NB4 (cell line): ENCODE results near the gene IL31.

Experiments
- DNase-seq: peaks from one replicate; pipeline ENCODE4 v3.0.0; 2010; ENCODE audit warnings: low read depth
- H3K4me3 ChIP-seq: one replicate; pipeline ENCODE4 v1.5.1; 2011; ENCODE audit warnings: mild to moderate bottlenecking, low read depth, low read length, moderate library complexity
- MAX ChIP-seq: IDR thresholded peaks from 2 replicates; pipeline ENCODE4 v1.6.1; 2011; ENCODE audit warnings: low read depth, low read length
- MYC ChIP-seq: IDR thresholded peaks from 2 replicates; pipeline ENCODE4 v1.6.1; 2011; ENCODE audit warnings: low read depth, low read length
- POLR2A ChIP-seq: IDR thresholded peaks from 2 replicates; pipeline ENCODE4 v1.6.1; 2011; ENCODE audit warnings: mild to moderate bottlenecking; ENCODE audit not compliant: insufficient read length; ENCODE audit errors: extremely low read depth
- TF ChIP-seq, protein P1 (sequence below): IDR thresholded peaks from one replicate; pipeline ENCODE4 v1.5.1; 2012; ENCODE audit warnings: low read depth, low read length

Gene IL31

DNA sequence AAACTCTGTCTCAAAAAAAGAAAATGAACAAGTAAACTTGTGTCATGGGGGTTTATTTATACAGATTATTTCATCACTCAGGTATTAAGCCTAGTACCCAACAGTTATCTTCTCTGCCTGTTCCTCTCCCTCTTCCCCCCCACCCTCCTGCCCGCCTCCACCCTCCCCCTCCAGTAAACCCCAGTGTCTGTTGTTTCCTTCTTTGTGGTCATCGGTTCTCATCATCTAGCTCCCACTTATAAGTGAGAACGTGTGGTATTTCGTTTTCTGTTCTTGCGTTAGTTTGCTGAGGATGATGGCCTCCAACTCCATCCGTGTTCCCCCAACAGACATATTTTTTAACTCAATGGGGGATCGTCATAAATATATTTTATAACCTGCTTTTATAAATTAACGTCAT lies 12.3 kb downstream of the IL31 start:
- no peak overlapping the region for H3K4me3 ChIP-seq
- DNase-seq: no peak
- TF ChIP-seq, protein P1, sequence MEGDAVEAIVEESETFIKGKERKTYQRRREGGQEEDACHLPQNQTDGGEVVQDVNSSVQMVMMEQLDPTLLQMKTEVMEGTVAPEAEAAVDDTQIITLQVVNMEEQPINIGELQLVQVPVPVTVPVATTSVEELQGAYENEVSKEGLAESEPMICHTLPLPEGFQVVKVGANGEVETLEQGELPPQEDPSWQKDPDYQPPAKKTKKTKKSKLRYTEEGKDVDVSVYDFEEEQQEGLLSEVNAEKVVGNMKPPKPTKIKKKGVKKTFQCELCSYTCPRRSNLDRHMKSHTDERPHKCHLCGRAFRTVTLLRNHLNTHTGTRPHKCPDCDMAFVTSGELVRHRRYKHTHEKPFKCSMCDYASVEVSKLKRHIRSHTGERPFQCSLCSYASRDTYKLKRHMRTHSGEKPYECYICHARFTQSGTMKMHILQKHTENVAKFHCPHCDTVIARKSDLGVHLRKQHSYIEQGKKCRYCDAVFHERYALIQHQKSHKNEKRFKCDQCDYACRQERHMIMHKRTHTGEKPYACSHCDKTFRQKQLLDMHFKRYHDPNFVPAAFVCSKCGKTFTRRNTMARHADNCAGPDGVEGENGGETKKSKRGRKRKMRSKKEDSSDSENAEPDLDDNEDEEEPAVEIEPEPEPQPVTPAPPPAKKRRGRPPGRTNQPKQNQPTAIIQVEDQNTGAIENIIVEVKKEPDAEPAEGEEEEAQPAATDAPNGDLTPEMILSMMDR: no peak
- TF ChIP-seq MYC (no peak), MAX (no peak), POLR2A (no peak)

DNA sequence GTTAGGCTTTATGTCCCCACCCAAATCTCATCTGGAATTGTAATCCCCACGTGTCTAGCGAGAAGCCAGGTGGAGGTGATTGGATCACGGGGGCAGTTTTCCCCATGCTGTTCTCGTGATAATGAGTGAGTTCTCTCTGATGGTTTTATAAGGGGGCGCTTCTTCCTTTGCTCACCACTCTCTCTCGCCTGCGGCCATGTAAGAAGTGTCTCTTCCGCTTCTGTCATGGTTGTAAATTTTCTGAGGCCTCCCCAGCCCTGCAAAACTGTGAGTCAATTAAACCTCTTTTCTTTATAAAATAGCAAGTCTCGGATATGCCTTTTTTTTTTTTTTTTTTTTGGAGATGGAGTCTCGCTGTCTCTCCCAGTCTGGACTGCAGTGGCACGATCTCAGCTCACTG lies 13.3 kb downstream of the IL31 start:
- H3K4me3 ChIP-seq: no peak overlapping the region
- no peak for DNase-seq
- TF ChIP-seq POLR2A: no peak
- no peak for TF ChIP-seq MAX
- TF ChIP-seq, protein P1: no peak
- TF ChIP-seq MYC: no peak

GRCh38 chr12:122159882-122160281 lies 14.1 kb downstream of the IL31 start:
- no peak for DNase-seq
- TF ChIP-seq, protein P1: peak; percentile 4
- TF ChIP-seq POLR2A (no peak), MAX (no peak)
- no peak overlapping the region for H3K4me3 ChIP-seq

GRCh38 chr12:122158700-122159285 lies 15.2 kb downstream of the IL31 start:
- TF ChIP-seq POLR2A: no peak
- TF ChIP-seq MYC: no peak
- TF ChIP-seq, protein P1: no peak
- no peak for TF ChIP-seq MAX
- no peak for DNase-seq
- no peak overlapping the region for H3K4me3 ChIP-seq

GRCh38 chr12:122155705-122156104 lies 18.3 kb downstream of the IL31 start:
- TF ChIP-seq, protein P1: no peak
- TF ChIP-seq MYC (no peak), MAX (no peak), POLR2A (no peak)
- H3K4me3 ChIP-seq: no peak overlapping the region
- DNase-seq: no peak
